Lung (tissue), 12 donors: Measurements from ENCODE around the gene PHB1. TPM values are rescaled to one million over a fixed set of nuclear protein-coding genes. Genes with fewer than 3 reads are reported as not detected.

Source experiments
- ATAC-seq: fragments of 200-7000 bp; cut with Tn5 transposase; one replicate; pipeline ENCODE4 v1.9.1; 2020; ENCODE audit warnings: moderate number of reproducible peaks; ENCODE audit not compliant: insufficient read depth, low FRiP score
- DNase-seq, 3 donors: peaks; one replicate each; pipeline ENCODE4 v3.0.0-alpha.2; 2013 to 2017
- H3K27ac ChIP-seq, 2 donors: one replicate each; pipeline ENCODE4 v1.5.1; 2013; ENCODE audit warnings: mild to moderate bottlenecking in 2 of 2, moderate library complexity in 2 of 2, control low read depth in 1 of 2, inconsistent platforms in 1 of 2, low read depth in 1 of 2, low read length in 1 of 2
- H3K27me3 ChIP-seq, 3 donors: one replicate each; pipeline ENCODE4 v1.5.1; 2013; ENCODE audit warnings: low read length in 2 of 3; ENCODE audit not compliant: control insufficient read depth in 3 of 3, insufficient read depth in 3 of 3
- H3K36me3 ChIP-seq, 4 donors: one replicate each; pipeline ENCODE4 v1.5.1; 2013; ENCODE audit warnings: low read length in 4 of 4, mild to moderate bottlenecking in 1 of 4, moderate library complexity in 1 of 4; ENCODE audit not compliant: control insufficient read depth in 4 of 4, insufficient read depth in 4 of 4
- H3K4me1 ChIP-seq, 5 donors: one replicate each; pipeline ENCODE4 v1.5.1; 2013; ENCODE audit warnings: low read length in 5 of 5, mild to moderate bottlenecking in 2 of 5, moderate library complexity in 1 of 5; ENCODE audit not compliant: control insufficient read depth in 5 of 5, insufficient read depth in 5 of 5
- H3K4me3 ChIP-seq: one replicate; pipeline ENCODE4 v1.5.1; 2013; ENCODE audit warnings: mild to moderate bottlenecking, control low read depth, moderate library complexity
- H3K9ac ChIP-seq, 2 donors: one replicate each; pipeline ENCODE4 v1.5.1; 2013; ENCODE audit warnings: low read length in 2 of 2, control low read depth in 1 of 2; ENCODE audit not compliant: insufficient read depth in 1 of 2
- H3K9me3 ChIP-seq, 4 donors: one replicate each; pipeline ENCODE4 v1.5.1; 2013; ENCODE audit warnings: low read length in 3 of 4, mild to moderate bottlenecking in 1 of 4, moderate library complexity in 1 of 4; ENCODE audit not compliant: control insufficient read depth in 4 of 4, insufficient read depth in 3 of 4
- WGBS, 2 donors: extraction: QIAGEN DNeasy Blood & Tissue Kit; methylation state at CpG; one replicate each; pipeline ENCODE4 v1.1.7; 2013; 5-methylcytosine and 5-hydroxymethylcytosine counted together
- polyA plus RNA-seq, 2 donors: library from polyadenylated mRNA; stranded (reverse); fragments of 200-250 nt; gene quantifications; one replicate each; pipeline ENCODE4 v1.2.1, GENCODE V29; 2013
- total RNA-seq, 2 donors: library from RNA; depleted of rRNA in 1 of 2; stranded (reverse); fragments of >200 nt in 1 of 2; gene quantifications; one replicate each; pipeline ENCODE4 v1.2.1, GENCODE V29; 2014 to 2021
- TF ChIP-seq, protein P1 (sequence below): IDR thresholded peaks from 2 replicates; pipeline ENCODE4 v1.5.1; 2012; ENCODE audit warnings: mild to moderate bottlenecking; ENCODE audit errors: control extremely low read depth, extremely low read depth
- donor health status: control.
- donor health status: control.
- donor health status: Bipolar disorder and iron deficiency.
- donor health status: healthy.
- donor health status: DM: yes; HTN: yes; CAD: no.

The PHB1 gene
- total and polyA plus RNA-seq, 4 donors = 51.2 to 209 (median 128) TPM

DNA sequence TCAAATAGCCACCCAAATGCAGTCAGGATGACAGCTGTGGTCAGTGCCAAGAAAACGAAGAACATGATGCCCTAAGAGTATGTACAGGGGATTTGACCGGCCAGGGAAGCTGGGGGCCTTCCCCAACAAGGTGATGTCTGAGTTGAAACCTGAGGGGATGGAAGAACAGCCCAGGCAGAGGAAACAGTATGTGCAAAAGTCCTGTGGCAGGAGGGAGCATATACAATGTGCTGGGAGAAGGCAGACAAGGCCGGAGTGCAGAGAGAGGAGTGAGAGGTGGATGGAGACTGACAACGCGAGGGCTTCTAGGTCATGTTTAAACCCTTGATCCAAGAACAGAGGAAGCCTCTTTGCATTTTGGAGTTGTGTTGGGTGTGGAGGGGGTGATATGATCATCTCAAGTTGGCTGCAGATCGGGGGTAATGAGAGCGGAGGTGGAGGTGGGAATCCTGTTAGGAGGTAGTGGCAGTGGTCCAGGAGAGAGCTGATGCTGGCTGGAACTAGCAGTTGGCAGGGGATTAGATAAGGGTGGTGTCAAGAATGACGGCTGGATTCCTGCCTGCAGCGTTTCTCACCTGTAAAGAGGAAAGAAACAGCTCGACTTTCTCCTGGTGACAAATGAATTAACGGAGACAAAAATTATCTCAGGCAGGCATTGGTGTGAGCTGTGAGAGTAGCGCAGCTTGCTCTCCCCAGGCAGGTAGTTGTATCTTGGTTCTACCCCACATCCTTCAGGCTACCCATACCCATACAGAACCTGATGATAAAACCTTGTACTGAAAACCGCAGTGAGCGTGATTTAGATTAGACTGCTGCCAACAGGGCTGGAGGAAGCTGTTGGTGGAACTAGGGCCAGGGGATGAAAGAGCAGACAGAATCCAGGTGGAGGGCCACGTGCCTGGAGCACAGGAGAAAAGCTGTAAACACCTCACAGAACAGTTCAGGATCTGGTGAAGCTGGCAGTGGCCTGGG lies 43.2 kb upstream of the PHB1 start:
- TF ChIP-seq, protein P1, sequence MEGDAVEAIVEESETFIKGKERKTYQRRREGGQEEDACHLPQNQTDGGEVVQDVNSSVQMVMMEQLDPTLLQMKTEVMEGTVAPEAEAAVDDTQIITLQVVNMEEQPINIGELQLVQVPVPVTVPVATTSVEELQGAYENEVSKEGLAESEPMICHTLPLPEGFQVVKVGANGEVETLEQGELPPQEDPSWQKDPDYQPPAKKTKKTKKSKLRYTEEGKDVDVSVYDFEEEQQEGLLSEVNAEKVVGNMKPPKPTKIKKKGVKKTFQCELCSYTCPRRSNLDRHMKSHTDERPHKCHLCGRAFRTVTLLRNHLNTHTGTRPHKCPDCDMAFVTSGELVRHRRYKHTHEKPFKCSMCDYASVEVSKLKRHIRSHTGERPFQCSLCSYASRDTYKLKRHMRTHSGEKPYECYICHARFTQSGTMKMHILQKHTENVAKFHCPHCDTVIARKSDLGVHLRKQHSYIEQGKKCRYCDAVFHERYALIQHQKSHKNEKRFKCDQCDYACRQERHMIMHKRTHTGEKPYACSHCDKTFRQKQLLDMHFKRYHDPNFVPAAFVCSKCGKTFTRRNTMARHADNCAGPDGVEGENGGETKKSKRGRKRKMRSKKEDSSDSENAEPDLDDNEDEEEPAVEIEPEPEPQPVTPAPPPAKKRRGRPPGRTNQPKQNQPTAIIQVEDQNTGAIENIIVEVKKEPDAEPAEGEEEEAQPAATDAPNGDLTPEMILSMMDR = no peak
- Histone ChIP-seq H3K4me3 (no peak overlapping the region), H3K4me1 (peaks cover 0 to 25% (median 4%) of the 10 kb centered on the region in 5 donors), H3K9ac (no peak overlapping the region), H3K36me3 (no peaks in the 10 kb centered on the region), H3K27ac (no peak overlapping the region), H3K27me3 (peaks cover 0 to 6% (median 0%) of the 10 kb centered on the region in 3 donors), H3K9me3 (no peaks in the 10 kb centered on the region)
- ATAC-seq (no peak), DNase-seq (no peak)
- 59 to 64% methylated on average over 15 of the region's 15 CpGs for WGBS, 2 donors

DNA sequence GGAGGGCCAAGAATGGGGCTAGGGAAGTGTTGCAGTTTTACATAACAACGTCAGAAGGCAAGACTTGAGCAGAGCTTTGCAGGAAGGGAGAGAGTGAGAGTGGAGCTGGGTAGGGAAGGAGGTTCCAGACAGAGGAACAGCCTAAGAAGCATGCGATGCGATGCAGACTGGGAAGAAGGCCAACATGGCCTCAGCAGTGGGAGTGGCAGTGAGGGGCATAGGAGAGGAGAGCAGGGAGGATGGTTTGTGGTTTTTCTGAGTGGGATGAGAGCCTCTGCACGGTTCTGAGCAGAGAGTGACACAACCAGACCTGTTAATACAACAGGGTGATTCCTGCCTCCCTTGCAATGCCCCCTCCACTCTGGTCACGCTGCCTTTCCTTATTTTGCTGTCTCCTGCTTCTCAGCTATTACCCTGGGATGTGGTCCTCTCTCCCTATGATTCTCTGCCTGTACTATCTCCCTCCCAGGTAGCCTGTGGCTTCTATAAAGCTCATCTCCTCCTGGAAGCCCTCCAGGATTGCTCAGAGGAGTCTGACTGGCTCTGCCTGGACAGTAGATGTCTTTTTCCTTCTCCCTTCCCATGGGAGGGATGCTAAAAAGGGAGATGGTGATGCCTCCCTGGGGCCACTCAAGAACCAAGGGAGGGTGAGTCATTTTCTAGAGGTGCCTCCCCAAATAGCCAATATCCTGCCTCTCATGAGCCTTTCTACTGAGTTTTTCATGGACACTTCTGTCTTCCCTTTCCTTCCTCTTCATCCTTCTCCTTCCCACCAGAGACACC lies 41.7 kb upstream of the PHB1 start:
- Histone ChIP-seq H3K4me1 (peaks cover 0 to 25% (median 4%) of the 10 kb centered on the region in 5 donors), H3K27ac (no peak overlapping the region), H3K9me3 (no peaks in the 10 kb centered on the region), H3K9ac (no peak overlapping the region), H3K4me3 (no peak overlapping the region), H3K27me3 (peaks cover 0 to 6% (median 0%) of the 10 kb centered on the region in 3 donors), H3K36me3 (no peaks in the 10 kb centered on the region)
- 19 to 20% methylated on average over 5 of the region's 5 CpGs for WGBS, 2 donors
- ATAC-seq (no peak), DNase-seq (peak; percentile 77 to 91 (median 83))
- TF ChIP-seq, protein P1 = no peak

DNA sequence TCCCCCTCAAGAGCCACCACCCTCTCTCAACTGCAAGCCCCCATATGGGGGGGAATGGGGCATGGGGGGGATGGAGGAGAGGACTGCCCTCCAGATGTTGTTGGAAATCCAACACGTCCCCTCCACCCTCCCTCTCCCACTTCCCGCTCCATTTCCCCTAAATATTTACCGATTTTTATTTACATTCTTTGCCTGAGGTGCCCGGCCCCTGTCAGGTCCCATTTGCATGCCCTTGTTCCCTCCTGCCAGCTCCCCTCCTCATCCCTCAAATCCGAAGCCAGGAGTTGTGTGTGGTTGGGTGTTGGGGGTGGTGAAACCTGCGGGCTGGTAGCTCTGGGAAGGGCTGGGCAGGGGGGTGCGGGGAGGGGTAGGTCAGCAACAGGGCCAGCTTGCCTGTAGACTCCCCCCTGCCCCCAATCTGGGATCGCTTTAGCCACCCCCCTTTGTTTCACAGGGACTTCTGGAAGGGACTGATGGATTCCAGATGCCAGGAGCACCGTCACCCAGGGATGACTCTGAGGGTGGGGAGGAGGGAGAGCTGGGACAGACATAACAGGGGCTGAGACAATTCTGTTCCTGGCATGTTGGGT lies 40.7 kb upstream of the PHB1 start:
- TF ChIP-seq, protein P1 = no peak
- ATAC-seq (no peak), DNase-seq (peak; percentile 74 to 83 (median 77))
- 61 to 73% methylated on average over 9 of the region's 9 CpGs for WGBS, 2 donors
- H3K27me3 ChIP-seq = peaks cover 0 to 6% (median 0%) of the 10 kb centered on the region in 3 donors
- H3K36me3 ChIP-seq = no peaks in the 10 kb centered on the region
- H3K9ac ChIP-seq = no peak overlapping the region
- H3K27ac ChIP-seq = no peak overlapping the region
- no peaks in the 10 kb centered on the region for H3K9me3 ChIP-seq
- H3K4me3 ChIP-seq = no peak overlapping the region
- H3K4me1 ChIP-seq = peaks cover 0 to 25% (median 4%) of the 10 kb centered on the region in 5 donors
